Panc1 (cell line): ENCODE measurements around the gene ARF1. TPM values are rescaled to one million over a fixed set of nuclear protein-coding genes. Genes with fewer than 3 reads are reported as not detected.

Experiments used
- ATAC-seq: fragments of 200-7000 bp; cut with Tn5 transposase; 2 replicates; pipeline ENCODE4 v1.9.1; 2020; ENCODE audit warnings: mild to moderate bottlenecking, moderate library complexity
- BruUV-seq: library from RNA; stranded (reverse); fragments of 400-500 nt; replicated peaks from 2 replicates; lab custom pipeline; 2021; lab: Mats Ljungman, UMichigan
- CTCF ChIA-PET: fragments of 300-600 bp; sonication (Branson Sonifier 250); formaldehyde crosslinking; loops from one replicate; lab custom pipeline; 2022; ENCODE audit warnings: antibody characterized with exemption; lab: Charles Lee
- POLR2A ChIA-PET: fragments of 300-600 bp; sonication (Branson Sonifier 250); formaldehyde crosslinking; loops from one replicate; lab custom pipeline; 2022; ENCODE audit warnings: antibody characterized with exemption; lab: Charles Lee
- DNase-seq: peaks from one replicate; pipeline ENCODE4 v3.0.0-alpha.2; 2010; ENCODE audit warnings: low read depth, low spot score
- H3K27ac ChIP-seq: 2 replicates; pipeline ENCODE4 v1.5.1; 2011; ENCODE audit warnings: mild to moderate bottlenecking, low read length, inconsistent platforms
- H3K27me3 ChIP-seq: fragments of 200-500 bp; sonication (Bioruptor generic); 2 replicates; pipeline ENCODE4 v1.6.0; 2014; ENCODE audit warnings: low read length, inconsistent platforms; ENCODE audit not compliant: control insufficient read depth, insufficient read depth
- H3K36me3 ChIP-seq: fragments of 200-500 bp; sonication (Bioruptor generic); 2 replicates; pipeline ENCODE4 v1.5.1; 2014; ENCODE audit warnings: inconsistent platforms, mild to moderate bottlenecking, low read length, moderate library complexity; ENCODE audit not compliant: control insufficient read depth, insufficient read depth
- H3K4me1 ChIP-seq: 2 replicates; pipeline ENCODE4 v1.5.1; 2011; ENCODE audit warnings: inconsistent platforms, mild to moderate bottlenecking, low read length, moderate library complexity; ENCODE audit not compliant: control insufficient read depth, insufficient read depth
- H3K4me3 ChIP-seq, 2 experiments: 2 replicates each; pipeline ENCODE4 v1.5.1; 2011 to 2012; ENCODE audit warnings: low read depth in 2 of 2, low read length in 2 of 2, mild to moderate bottlenecking in 2 of 2, inconsistent platforms in 1 of 2, moderate library complexity in 1 of 2
- H3K9me3 ChIP-seq: fragments of 200-500 bp; sonication (Bioruptor generic); 2 replicates; pipeline ENCODE4 v1.5.1; 2014; ENCODE audit warnings: low read depth, mild to moderate bottlenecking, inconsistent platforms, low read length, moderate library complexity; ENCODE audit not compliant: control insufficient read depth, insufficient read depth
- CTCF ChIP-seq: fragments of 450-650 bp; IDR thresholded peaks from 2 replicates; pipeline ENCODE4 v1.5.1; 2017; ENCODE audit warnings: mild to moderate bottlenecking
- POLR2AphosphoS5 ChIP-seq: IDR thresholded peaks from 2 replicates; pipeline ENCODE4 v1.6.1; 2012; ENCODE audit warnings: mild to moderate bottlenecking, low read depth, low read length, moderate library complexity
- REST ChIP-seq, 2 experiments: IDR thresholded peaks; 2 replicates each; pipeline ENCODE4 v1.6.1; 2011 to 2012; ENCODE audit warnings: low read depth in 2 of 2, control low read depth in 1 of 2, low read length in 1 of 2, mild to moderate bottlenecking in 1 of 2, moderate library complexity in 1 of 2; ENCODE audit not compliant: insufficient read depth in 1 of 2
- SIN3A ChIP-seq: IDR thresholded peaks from 2 replicates; pipeline ENCODE4 v1.6.1; 2012; ENCODE audit warnings: low read depth, mild to moderate bottlenecking, low read length, moderate library complexity, borderline replicate concordance; ENCODE audit not compliant: insufficient read depth
- TCF7L2 ChIP-seq: IDR thresholded peaks from 2 replicates; pipeline ENCODE4 v1.6.1; 2011; ENCODE audit warnings: mild to moderate bottlenecking, low read depth, low read length, inconsistent platforms
- in situ Hi-C: cut with HindIII; loops from 2 replicates; pipeline ENCODE4 v1.10.0; 2016; ENCODE audit warnings: low sequenced_read_pairs, low pct_unique_long_range_greater_than_20kb
- intact Hi-C: fragments of 100-400 bp; cut with micrococcal nuclease; formaldehyde crosslinking; loops from one replicate; pipeline ENCODE4 v1.10.0; 2022; ENCODE audit not compliant: unreplicated experiment
- total RNA-seq: library from RNA; stranded (reverse); gene quantifications from one replicate; pipeline ENCODE4 v1.2.1, GENCODE V29; 2021; ENCODE audit not compliant: unreplicated experiment

The ARF1 gene
- total RNA-seq, 1 experiment from 2014 or later: 321 TPM

GRCh38 chr1:228082918-228083870, 686 bp downstream of the ARF1 start:
- peak overlapping the region; percentile 87 to 98 for H3K4me3 ChIP-seq
- POLR2A ChIA-PET: no interaction called here
- DNase-seq (no peak), ATAC-seq (peak; percentile 15)
- CTCF ChIA-PET: interaction anchor here (0.6 kb wide), 1 partner anchor 20 kb away, joined by 5 read pairs; no protein-coding TSS in a partner anchor
- H3K27ac ChIP-seq: peak overlapping the region; percentile 82
- intact Hi-C loops: no loop called here
- TF ChIP-seq TCF7L2: no peak
- no peak for TF ChIP-seq POLR2AphosphoS5
- TF ChIP-seq REST (IDR thresholded peaks at IDR 0.05; ENCODE audit: insufficient read depth in 1 of 2, low read depth in 2 of 2, low read length in 1 of 2): no peak
- TF ChIP-seq SIN3A: no peak
- TF ChIP-seq CTCF: no peak
- no TSS peak for BruUV-seq
- in situ Hi-C loops: no loop called here
- H3K36me3 ChIP-seq: peaks cover 7% of the 10 kb centered on the region; the same call in 1 of the 2 replicates
- H3K9me3 ChIP-seq: no peaks in the 10 kb centered on the region
- peaks cover 49% of the 10 kb centered on the region for H3K4me1 ChIP-seq
- H3K27me3 ChIP-seq: no peaks in the 10 kb centered on the region

- peak overlapping the region; percentile 87 to 98 for H3K4me3 ChIP-seq
- no peak for DNase-seq
- ATAC-seq: no peak
- ChIA-PET CTCF (no interaction called here), POLR2A (no interaction called here)
- intact Hi-C loops (no loop called here), in situ Hi-C loops (no loop called here)
- peaks cover 7% of the 10 kb centered on the region; the same call in 1 of the 2 replicates for H3K36me3 ChIP-seq
- no peaks in the 10 kb centered on the region for H3K27me3 ChIP-seq
- H3K9me3 ChIP-seq: no peaks in the 10 kb centered on the region
- H3K27ac ChIP-seq: peak overlapping the region; percentile 82
- TF ChIP-seq SIN3A (0 out of 2 replicates have a peak, but pooled peaks have one; percentile 36), CTCF (no peak)
- BruUV-seq: no TSS peak
- peaks cover 54% of the 10 kb centered on the region for H3K4me1 ChIP-seq
Measured at GRCh38 chr1:228083871-228084278, 1.4 kb downstream of the ARF1 start.
